Measurements from ENCODE around the gene BBOX1. TPM values are rescaled to one million over a fixed set of nuclear protein-coding genes. Genes with fewer than 3 reads are reported as not detected.

The BBOX1 gene
- total and polyA plus RNA-seq, 2 of the 4 experiments (the other 2 are of a cell fraction), result not detected

GRCh38 chr11:27076121-27076589, 35.5 kb downstream of the BBOX1 start:
- BruUV-seq (replicated peaks), result no TSS peak
- intact Hi-C loops (cut with micrococcal nuclease) (loop anchor here (5.0 kb wide), 1 partner anchor 81 kb away; no protein-coding TSS in a partner anchor), dilution Hi-C loops (cut with HindIII; ENCODE audit: low sequenced_read_pairs, unreplicated experiment) (no loop called here), in situ Hi-C loops (cut with MboI; ENCODE audit: low sequenced_read_pairs) (no loop called here)
- no peak overlapping the region for H3K14ac ChIP-seq (replicated peaks; ENCODE audit: low read depth, low read length)
- H2BK5ac ChIP-seq (ENCODE audit: low read depth, low read length, poor library complexity, severe bottlenecking), result no peak overlapping the region
- no peak for TF ChIP-seq MAZ (IDR thresholded peaks at IDR 0.05; ENCODE audit: borderline replicate concordance, low read depth, low read length)
- TF ChIP-seq SMC3 (IDR thresholded peaks at IDR 0.05; ENCODE audit: low read depth, low read length), result no peak
- TF ChIP-seq CHD1 (IDR thresholded peaks at IDR 0.05; ENCODE audit: low read depth, low read length), result no peak
- no peak for TF ChIP-seq NFE2L2 (IDR thresholded peaks at IDR 0.05; ENCODE audit: low read depth, low read length)
- TF ChIP-seq CEBPB (IDR thresholded peaks at IDR 0.05; ENCODE audit: low read depth, low read length), result no peak
- TF ChIP-seq USF2 (IDR thresholded peaks at IDR 0.05; ENCODE audit: low read depth, low read length), result no peak
- no peak for TF ChIP-seq MAFK (IDR thresholded peaks at IDR 0.05; ENCODE audit: low read depth, low read length)
- TF ChIP-seq FOS (IDR thresholded peaks at IDR 0.05; ENCODE audit: low read depth, low read length), result no peak
- H3K9me3 ChIP-seq (ENCODE audit: control insufficient read depth, insufficient read depth, low read length), result no peaks in the 10 kb centered on the region
- no peak overlapping the region for H2BK20ac ChIP-seq (ENCODE audit: low read depth, low read length)
- CTCF ChIA-PET, result no interaction called here
- WGBS, 2 experiments (ENCODE audit: extremely low coverage in 2 of 2, insufficient read length in 1 of 2), result 100% methylated on average over 1 of the region's 2 CpGs; no CpG with 5 or more reads in 1 of the 2 experiments
- no peaks in the 10 kb centered on the region for H3K9me1 ChIP-seq (ENCODE audit: insufficient read depth, low read length)
- no peaks in the 10 kb centered on the region for H3K27me3 ChIP-seq (ENCODE audit: control insufficient read depth, insufficient read depth, low read length)
- H3K9ac ChIP-seq (ENCODE audit: low read depth, low read length), result no peak overlapping the region
- H3K36me3 ChIP-seq (ENCODE audit: control insufficient read depth, insufficient read depth, low read length), result no peaks in the 10 kb centered on the region
- H2BK120ac ChIP-seq (ENCODE audit: low read depth, low read length), result no peak overlapping the region
- H3K4me1 ChIP-seq (ENCODE audit: control insufficient read depth, insufficient read depth, low read length), result peaks cover 11% of the 10 kb centered on the region; the same call in 1 of the 2 replicates
- H3K56ac ChIP-seq (ENCODE audit: extremely low read depth, insufficient read depth, low read length), result no peak overlapping the region
- no peak overlapping the region; the same call in 1 of the 2 replicates for H2AK5ac ChIP-seq (ENCODE audit: low read depth, low read length)
- H3K79me1 ChIP-seq (ENCODE audit: low read depth in 1 of 2, low read length in 2 of 2), result no peaks in the 10 kb centered on the region
- no peak for ATAC-seq (ENCODE audit: low read depth)
- H3K18ac ChIP-seq (ENCODE audit: low read depth, low read length), result peak overlapping the region; percentile 34; the same call in 1 of the 2 replicates
- POLR2A ChIA-PET (ENCODE audit: unreplicated experiment), result no interaction called here
- no peak overlapping the region for H3K4me2 ChIP-seq (ENCODE audit: low read depth, low read length)
- H4K8ac ChIP-seq (ENCODE audit: low read depth in 2 of 2, low read length in 2 of 2), result no peak overlapping the region
- H2BK15ac ChIP-seq (ENCODE audit: low read depth, low read length), result no peak overlapping the region; the same call in 2 of the 3 replicates
- H4K5ac ChIP-seq (ENCODE audit: low read depth, low read length), result no peak overlapping the region; the same call in 1 of the 2 replicates
- DNase-seq, result no peak
- H2AK9ac ChIP-seq (replicated peaks; ENCODE audit: low read depth, low read length, poor library complexity), result no peak overlapping the region
- no peak overlapping the region for H3K23ac ChIP-seq (ENCODE audit: low read depth, low read length)
- no peak overlapping the region for H3K4ac ChIP-seq (ENCODE audit: low read depth, low read length)
- H4K91ac ChIP-seq (ENCODE audit: insufficient read depth, low read depth, low read length), result no peak overlapping the region
- no peak overlapping the region for H2AFZ ChIP-seq (replicated peaks; ENCODE audit: low read length, poor library complexity)
- H4K20me1 ChIP-seq (ENCODE audit: insufficient read depth, low read length), result no peaks in the 10 kb centered on the region
- no peak overlapping the region for H3K4me3 ChIP-seq (ENCODE audit: insufficient read depth, low read depth, low read length)
- H3K27ac ChIP-seq (ENCODE audit: insufficient read depth, low read length), result peak overlapping the region; percentile 5; the same call in 1 of the 2 replicates

Measured in IMR-90 (cell line).